ENCODE results near the gene ARL5A.

ARL5A gene

GRCh38 chr2:151789055-151789834, 39.0 kb downstream of the ARL5A start:
- TF ChIP-seq CTCF (IDR thresholded peaks at IDR 0.05; ENCODE audit: low read depth, low read length), result no peak
- no peak overlapping the region for H3K4me3 ChIP-seq (ENCODE audit: low read depth, low read length)

DNA sequence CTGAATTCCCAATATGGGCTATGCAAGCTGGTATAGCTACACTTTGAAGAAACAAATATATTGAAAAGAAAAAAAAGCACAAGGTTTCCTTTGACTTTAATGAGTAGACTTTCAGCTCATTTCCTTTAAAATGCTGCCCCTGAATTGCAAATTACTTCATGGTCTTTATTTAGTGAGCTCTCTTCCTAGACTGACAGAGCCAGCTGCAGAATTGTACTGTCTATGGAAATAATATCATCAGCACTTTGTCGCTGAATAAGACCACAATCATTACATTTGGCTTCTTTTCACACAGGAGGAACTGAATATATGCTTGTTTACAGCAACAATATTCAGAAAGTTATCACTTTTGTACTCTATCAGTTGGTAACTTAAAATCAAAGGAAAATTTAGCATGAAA, 41.7 kb downstream of the ARL5A start:
- TF ChIP-seq CTCF (IDR thresholded peaks at IDR 0.05; ENCODE audit: low read depth, low read length), result no peak
- no peak overlapping the region for H3K4me3 ChIP-seq (ENCODE audit: low read depth, low read length)

- no peak overlapping the region for H3K4me3 ChIP-seq (ENCODE audit: low read depth, low read length)
- no peak for TF ChIP-seq CTCF (IDR thresholded peaks at IDR 0.05; ENCODE audit: low read depth, low read length)
Observed at GRCh38 chr2:151786077-151786476, 42.1 kb downstream of the ARL5A start.

DNA sequence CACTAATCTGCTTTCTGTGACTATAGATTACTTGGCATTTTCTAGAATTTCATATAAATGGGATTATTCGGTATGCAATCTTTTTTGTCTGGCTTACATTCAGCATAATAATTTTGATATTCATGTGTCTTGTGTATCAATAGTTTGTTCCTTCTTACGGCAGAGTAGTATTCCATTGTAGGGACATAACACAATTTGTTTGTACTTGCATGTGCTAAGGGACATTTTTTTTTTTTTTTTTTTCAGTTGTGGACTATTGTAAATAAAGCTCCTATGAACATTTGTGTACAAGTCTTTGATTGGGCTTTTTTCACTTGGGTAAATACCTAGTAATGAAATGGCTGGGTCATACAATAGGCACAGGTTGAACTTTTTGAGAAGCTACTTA, 45.1 kb downstream of the ARL5A start:
- no peak overlapping the region for H3K4me3 ChIP-seq (ENCODE audit: low read depth, low read length)
- no peak for TF ChIP-seq CTCF (IDR thresholded peaks at IDR 0.05; ENCODE audit: low read depth, low read length)

DNA sequence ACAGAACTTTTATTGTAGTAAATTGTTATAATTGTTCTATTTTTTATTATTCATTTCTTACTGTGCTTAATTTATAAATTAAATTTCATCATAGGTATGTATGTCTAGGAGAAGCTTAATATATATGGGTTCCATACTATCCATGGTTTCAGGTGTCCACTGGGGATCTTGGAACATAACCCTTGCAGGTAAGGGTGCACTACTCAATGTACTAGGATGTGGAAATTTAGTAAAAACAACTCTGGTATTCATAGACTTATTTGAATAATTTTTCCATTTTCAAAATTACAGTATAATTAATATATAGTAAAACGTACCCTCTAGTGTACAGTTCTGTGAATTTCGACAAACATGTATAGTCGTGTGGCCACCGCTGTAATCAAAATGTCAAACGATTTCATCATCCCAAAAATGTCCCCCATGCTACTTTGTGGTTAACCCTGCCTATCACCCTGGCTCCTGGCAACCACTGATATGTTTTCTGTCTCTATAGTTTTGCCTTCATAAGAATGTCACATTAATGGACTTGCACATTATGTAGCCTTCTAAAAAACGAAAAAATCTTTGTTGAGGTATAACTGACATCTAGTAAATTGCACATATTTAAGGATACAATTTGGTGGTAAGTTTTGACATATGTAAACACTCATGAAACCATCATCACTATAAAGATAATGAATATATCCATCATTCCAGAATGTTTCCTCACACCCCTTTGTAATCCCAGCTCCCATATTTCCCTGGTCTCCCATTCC, 45.7 kb downstream of the ARL5A start:
- no peak for TF ChIP-seq CTCF (IDR thresholded peaks at IDR 0.05; ENCODE audit: low read depth, low read length)
- H3K4me3 ChIP-seq (ENCODE audit: low read depth, low read length), result no peak overlapping the region

DNA sequence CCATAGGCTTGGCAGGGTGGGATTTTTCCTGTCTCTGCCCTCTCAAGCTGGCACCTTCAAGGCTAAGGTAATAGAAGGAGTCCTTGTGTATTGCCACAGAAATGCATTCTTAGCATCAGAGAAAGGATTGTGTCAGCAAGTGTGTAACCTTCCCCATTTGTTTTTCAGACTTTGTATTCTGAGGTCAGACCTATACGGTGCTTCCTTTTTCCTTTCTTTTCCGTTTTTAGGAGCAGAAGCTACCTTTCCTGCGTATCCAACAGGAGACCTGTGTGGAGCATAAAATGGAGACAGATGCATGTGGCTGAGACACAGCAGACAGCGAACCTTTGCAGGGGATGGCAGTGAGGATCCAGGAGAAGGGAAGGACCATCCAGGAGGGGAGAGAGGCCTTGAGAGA, 46.6 kb downstream of the ARL5A start:
- no peak for TF ChIP-seq CTCF (IDR thresholded peaks at IDR 0.05; ENCODE audit: low read depth, low read length)
- no peak overlapping the region for H3K4me3 ChIP-seq (ENCODE audit: low read depth, low read length)

- no peak overlapping the region for H3K4me3 ChIP-seq (ENCODE audit: low read depth, low read length)
- no peak for TF ChIP-seq CTCF (IDR thresholded peaks at IDR 0.05; ENCODE audit: low read depth, low read length)
Observed at GRCh38 chr2:151780938-151781337, 47.3 kb downstream of the ARL5A start.

All from WI38 (cell line).